Activated T-cell treated with anti-CD3 and anti-CD28 coated beads, Interleukin-2, amount 50 U/mL, for 72 hours (primary cell): ENCODE results near the gene MRGPRF. TPM values are rescaled to one million over a fixed set of nuclear protein-coding genes. Genes with fewer than 3 reads are reported as not detected.

Source experiments
- ATAC-seq, 2 donors: fragments of 150-1000 bp; cut with Tn5 transposase; replicated peaks in 1 of 2; 2 replicates each; pipeline ENCODE4 v1.10.0; 2021; ENCODE audit warnings: moderate library complexity in 2 of 2, mild to moderate bottlenecking in 1 of 2
- DNase-seq, 2 donors: peaks; one replicate each; pipeline ENCODE4 v3.0.0; 2021 to 2022; ENCODE audit warnings: mixed read lengths in 1 of 2
- H3K27ac Mint-ChIP-seq: one replicate; pipeline ENCODE4 v1.8.0; 2022; ENCODE audit warnings: mild to moderate bottlenecking, moderate library complexity, mixed read lengths
- H3K27me3 Mint-ChIP-seq: one replicate; pipeline ENCODE4 v1.8.0; 2022; ENCODE audit warnings: low read depth, mixed read lengths
- H3K36me3 Mint-ChIP-seq, 2 donors: one replicate each; pipeline ENCODE4 v1.8.0; 2022; ENCODE audit warnings: mixed read lengths in 2 of 2, mild to moderate bottlenecking in 1 of 2; ENCODE audit not compliant: insufficient read depth in 2 of 2
- H3K4me1 Mint-ChIP-seq: one replicate; pipeline ENCODE4 v1.8.0; 2022; ENCODE audit warnings: low read depth, mixed read lengths
- H3K4me3 Mint-ChIP-seq, 2 donors: one replicate each; pipeline ENCODE4 v1.8.0; 2022; ENCODE audit warnings: mild to moderate bottlenecking in 2 of 2, mixed read lengths in 2 of 2, moderate library complexity in 2 of 2
- H3K9me3 Mint-ChIP-seq, 2 donors: one replicate each; pipeline ENCODE4 v1.8.0; 2022; ENCODE audit warnings: mixed read lengths in 2 of 2
- total RNA-seq, 2 donors: library from RNA; stranded (reverse); gene quantifications; one replicate each; pipeline ENCODE4 v1.2.3, GENCODE V29; 2022

Gene MRGPRF, protein sequence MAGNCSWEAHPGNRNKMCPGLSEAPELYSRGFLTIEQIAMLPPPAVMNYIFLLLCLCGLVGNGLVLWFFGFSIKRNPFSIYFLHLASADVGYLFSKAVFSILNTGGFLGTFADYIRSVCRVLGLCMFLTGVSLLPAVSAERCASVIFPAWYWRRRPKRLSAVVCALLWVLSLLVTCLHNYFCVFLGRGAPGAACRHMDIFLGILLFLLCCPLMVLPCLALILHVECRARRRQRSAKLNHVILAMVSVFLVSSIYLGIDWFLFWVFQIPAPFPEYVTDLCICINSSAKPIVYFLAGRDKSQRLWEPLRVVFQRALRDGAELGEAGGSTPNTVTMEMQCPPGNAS
- total RNA-seq = not detected

DNA sequence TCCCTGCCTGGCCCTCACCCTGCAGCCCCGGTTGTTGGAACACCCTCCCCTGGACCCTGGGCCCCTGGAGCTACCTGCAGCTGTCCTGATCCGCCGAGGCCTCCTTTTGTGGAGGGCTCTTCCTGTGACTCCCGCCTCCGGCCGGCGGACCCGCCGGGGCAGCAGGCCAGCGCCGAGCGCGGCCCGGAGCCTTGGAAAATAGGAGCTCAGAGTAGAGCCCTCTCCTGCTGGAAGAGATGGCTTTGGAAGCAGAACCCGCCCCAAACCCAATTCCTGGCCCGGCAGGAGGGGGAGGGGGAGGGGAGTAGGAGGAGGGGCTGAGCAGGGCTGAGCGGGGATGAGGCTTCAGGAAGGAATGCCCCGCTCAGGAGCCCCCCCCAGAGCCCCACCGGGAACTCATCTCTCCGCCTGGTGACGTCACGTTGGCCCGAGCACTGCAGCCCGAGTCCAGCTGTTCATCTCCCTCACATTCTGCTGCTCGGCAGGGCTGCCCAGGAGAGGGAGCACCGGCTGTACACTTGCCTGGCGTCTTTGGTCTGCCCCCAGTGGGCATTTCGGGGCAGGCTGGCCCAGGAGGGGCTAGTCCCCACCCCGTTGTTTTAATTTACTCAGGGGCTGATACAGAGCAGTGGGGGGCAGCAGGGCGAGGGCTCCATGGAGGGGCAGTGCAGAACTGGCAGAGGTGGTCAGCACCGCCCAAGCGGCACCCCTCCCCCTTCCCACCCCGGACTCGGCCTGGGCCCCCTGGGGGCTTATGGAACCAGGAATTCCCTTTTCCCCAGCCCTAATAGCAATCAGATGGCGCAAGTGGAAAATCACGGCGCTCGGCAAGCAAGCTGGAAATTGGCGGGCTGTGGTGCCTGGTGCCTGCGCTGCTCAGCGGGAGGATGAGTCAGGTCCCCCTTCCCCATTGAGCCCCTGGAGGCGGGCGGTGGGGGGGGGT is at the start of gene MRGPRF:
MRGPRF (minus strand) TSS at position 238 of the 943 bp plus-strand sequence. CDS start 3,345 bp downstream, outside the sequence.
- no peaks in the 10 kb centered on the region for H3K36me3 Mint-ChIP-seq
- H3K9me3 Mint-ChIP-seq = no peaks in the 10 kb centered on the region
- ATAC-seq (no peak), DNase-seq (no peak)
- no peak within 1 kb of the TSS for H3K27ac Mint-ChIP-seq
- no peaks in the 10 kb centered on the region for H3K4me1 Mint-ChIP-seq
- peaks cover 14% of the 10 kb centered on the region for H3K27me3 Mint-ChIP-seq
- no peak within 1 kb of the TSS for H3K4me3 Mint-ChIP-seq

DNA sequence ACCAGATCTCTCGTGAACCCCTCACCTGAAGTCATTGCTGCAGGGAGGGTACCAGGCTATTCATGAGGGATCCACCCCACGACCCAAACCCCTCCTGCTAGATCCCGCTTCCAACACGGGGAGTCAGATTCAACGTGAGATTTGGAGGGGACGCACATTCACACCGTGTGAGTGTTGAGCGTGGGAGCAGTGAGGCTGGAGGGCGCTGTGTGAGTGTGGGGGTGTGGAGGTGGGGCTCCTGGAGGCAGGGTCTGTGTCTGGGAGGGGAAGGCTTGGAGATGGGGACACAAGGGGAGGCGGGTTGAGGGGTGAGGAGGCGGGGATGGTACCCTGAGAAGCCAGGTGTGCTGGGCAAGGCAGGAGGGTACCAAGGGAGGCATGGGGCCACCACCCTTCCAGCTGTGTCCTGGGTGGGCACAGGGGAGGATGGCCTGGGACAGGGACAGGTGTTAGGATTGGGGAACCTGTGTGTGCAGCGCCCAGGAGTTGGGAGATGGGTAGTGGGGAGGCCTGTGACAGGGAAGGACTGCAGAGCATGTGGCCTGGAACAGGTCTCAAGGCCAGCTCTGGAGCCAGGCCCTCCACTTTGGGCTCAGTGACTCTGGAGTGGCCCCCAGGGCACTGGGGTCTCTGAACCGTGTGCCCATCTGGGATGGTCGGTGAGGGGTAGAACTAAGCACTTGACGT is 49.3 kb upstream of the MRGPRF start:
- H3K27me3 Mint-ChIP-seq = no peaks in the 10 kb centered on the region
- H3K36me3 Mint-ChIP-seq = no peaks in the 10 kb centered on the region
- ATAC-seq (no peak), DNase-seq (no peak)
- H3K27ac Mint-ChIP-seq = no peak overlapping the region
- no peak overlapping the region for H3K4me3 Mint-ChIP-seq
- H3K9me3 Mint-ChIP-seq = no peaks in the 10 kb centered on the region
- no peaks in the 10 kb centered on the region for H3K4me1 Mint-ChIP-seq

- no peak for ATAC-seq
- Mint-ChIP-seq H3K4me1 (no peaks in the 10 kb centered on the region), H3K36me3 (no peaks in the 10 kb centered on the region), H3K27me3 (no peaks in the 10 kb centered on the region), H3K4me3 (no peak overlapping the region), H3K27ac (no peak overlapping the region), H3K9me3 (no peaks in the 10 kb centered on the region)
- no peak for DNase-seq
These were observed 48.6 kb upstream of the MRGPRF start for GRCh38 chr11:69061713-69062053.

DNA sequence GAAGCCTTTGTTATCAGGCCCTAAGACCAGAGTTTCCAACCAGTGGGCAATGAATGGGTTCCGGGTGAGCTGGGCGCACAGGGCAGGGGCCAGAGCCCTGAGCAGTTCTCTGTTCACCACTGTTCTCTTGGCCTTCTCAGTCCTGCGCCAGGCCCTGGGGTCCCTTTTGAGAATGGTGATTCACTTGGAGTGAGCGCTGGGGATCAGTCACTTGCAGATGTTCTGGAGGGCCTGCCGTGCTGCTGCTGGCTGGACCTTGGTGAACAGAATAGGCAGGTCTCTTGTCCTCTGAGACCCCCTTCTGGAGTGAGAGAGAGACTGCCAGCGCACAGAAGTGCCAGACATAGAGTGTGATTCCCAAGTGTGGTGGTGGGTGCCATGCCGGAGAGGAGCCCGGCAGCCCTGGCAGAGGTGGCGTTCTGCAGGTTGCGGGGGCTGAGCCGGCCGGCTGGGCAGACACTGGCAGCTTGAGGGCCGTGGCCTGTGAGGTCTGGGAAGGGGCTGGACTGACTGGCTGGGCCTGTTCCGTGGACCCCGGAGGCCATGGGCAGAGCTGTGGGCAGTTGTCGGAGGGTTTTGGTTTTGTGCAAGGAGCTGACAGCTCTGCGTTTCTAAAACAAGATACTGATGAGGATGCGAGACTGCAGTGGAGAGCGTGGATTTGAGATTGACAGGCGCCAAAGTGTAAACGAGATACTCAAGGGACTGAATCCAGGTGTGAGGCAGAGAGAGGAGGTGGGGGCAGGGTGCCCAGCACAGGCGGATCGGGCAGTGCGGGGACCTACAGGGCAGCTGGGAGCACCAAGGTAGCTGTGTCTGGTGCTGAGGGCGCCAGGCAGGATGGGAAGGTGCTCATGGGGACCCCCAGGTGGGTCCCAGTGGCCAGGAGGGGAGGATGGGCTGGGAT is 48.0 kb upstream of the MRGPRF start:
- no peak overlapping the region for H3K27ac Mint-ChIP-seq
- peaks cover 3% of the 10 kb centered on the region for H3K4me1 Mint-ChIP-seq
- no peak overlapping the region for H3K4me3 Mint-ChIP-seq
- DNase-seq = no peak
- no peaks in the 10 kb centered on the region for H3K36me3 Mint-ChIP-seq
- no peaks in the 10 kb centered on the region for H3K9me3 Mint-ChIP-seq
- no peaks in the 10 kb centered on the region for H3K27me3 Mint-ChIP-seq
- no peak for ATAC-seq

DNA sequence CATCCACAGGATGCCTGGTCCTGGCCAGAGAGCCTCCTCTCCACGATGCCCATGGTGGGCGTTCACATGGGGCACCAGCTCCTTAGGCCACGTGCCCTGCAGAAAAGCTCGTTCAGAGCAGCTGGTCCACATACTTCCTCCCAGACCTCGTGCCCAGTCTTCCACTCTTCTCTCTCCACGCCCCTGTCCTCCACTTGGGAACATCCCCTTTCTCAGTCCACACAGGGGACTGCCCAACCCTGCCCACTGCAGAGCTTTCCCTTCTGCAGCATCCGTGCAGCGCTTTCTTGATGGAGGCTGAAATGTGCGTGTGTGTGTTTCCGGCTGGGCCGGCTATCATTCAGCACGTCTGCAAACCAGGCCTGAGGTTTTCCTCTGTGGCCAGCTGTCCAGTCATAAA is 46.9 kb upstream of the MRGPRF start:
- H3K27ac Mint-ChIP-seq = no peak overlapping the region
- no peak overlapping the region for H3K4me3 Mint-ChIP-seq
- no peaks in the 10 kb centered on the region for H3K36me3 Mint-ChIP-seq
- no peaks in the 10 kb centered on the region for H3K27me3 Mint-ChIP-seq
- peaks cover 6% of the 10 kb centered on the region for H3K4me1 Mint-ChIP-seq
- no peak for DNase-seq
- no peaks in the 10 kb centered on the region for H3K9me3 Mint-ChIP-seq
- no peak for ATAC-seq

- Mint-ChIP-seq H3K4me1 (peaks cover 6% of the 10 kb centered on the region), H3K9me3 (no peaks in the 10 kb centered on the region), H3K27me3 (no peaks in the 10 kb centered on the region), H3K27ac (no peak overlapping the region), H3K36me3 (no peaks in the 10 kb centered on the region), H3K4me3 (no peak overlapping the region)
- no peak for ATAC-seq
- no peak for DNase-seq
These were observed 46.4 kb upstream of the MRGPRF start for GRCh38 chr11:69059429-69059828.

DNA sequence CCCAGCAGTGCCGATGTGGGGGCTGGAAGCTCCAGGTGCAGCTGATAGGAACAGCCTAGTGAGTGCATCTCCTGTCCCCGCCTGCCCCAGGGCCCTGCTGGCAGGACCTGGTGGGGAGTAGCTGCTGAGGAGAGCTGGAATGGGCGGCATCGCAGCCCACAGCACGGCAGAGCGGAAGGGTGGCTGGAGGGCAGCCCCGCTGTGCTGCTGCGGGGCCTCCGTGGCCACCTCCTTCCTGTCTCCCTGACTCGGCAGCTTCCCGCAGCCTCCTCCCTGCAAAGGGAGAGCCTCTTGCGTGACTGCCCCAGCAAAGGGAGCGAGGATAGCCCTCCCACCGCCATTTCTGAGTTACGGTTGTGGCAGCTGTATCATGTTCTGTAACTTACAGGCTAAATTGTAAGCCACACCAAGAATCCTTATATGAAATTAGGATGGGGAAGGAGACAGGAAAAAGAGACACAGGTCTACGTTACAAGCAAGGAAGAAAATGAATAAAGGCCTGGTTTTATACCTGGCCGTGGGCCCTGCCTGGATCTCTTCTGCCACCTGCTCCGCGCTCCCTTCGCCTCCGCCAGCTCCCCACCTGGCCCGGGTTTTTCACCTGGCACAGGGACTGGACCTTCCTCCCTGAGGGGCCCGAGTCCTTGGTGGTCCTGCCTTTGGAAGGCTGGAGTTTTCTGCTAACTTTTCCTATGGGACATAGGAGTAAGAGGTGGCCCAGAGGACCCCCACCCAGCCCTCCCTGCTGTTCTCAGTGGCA is 45.6 kb upstream of the MRGPRF start:
- Mint-ChIP-seq H3K4me3 (no peak overlapping the region), H3K4me1 (peaks cover 6% of the 10 kb centered on the region), H3K27ac (no peak overlapping the region), H3K9me3 (no peaks in the 10 kb centered on the region), H3K36me3 (no peaks in the 10 kb centered on the region), H3K27me3 (no peaks in the 10 kb centered on the region)
- DNase-seq = no peak
- no peak for ATAC-seq

DNA sequence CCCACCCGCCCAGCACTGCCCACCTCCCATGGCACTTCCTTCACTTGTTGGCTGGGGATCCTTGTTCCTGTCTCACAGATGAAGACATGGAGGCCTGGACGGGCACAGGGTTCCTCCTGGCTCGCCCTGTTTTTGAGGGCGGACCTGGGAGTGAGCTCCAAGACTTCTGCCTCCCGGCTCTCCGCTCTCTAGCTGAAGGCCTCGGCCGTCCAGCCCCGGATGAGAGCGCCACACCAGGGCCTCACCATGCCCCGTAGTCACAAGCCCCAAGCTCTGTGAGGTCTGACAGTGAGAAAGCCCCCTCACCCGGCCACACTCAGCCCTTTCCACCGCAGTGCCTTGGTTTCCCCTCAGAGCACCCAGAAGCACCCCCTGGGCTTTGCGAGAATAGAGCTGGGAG is 44.8 kb upstream of the MRGPRF start:
- Mint-ChIP-seq H3K27ac (no peak overlapping the region), H3K27me3 (no peaks in the 10 kb centered on the region), H3K9me3 (no peaks in the 10 kb centered on the region), H3K36me3 (no peaks in the 10 kb centered on the region), H3K4me3 (no peak overlapping the region), H3K4me1 (peaks cover 6% of the 10 kb centered on the region)
- DNase-seq = no peak
- ATAC-seq = no peak

- Mint-ChIP-seq H3K27ac (no peak overlapping the region), H3K27me3 (no peaks in the 10 kb centered on the region), H3K4me1 (peaks cover 6% of the 10 kb centered on the region), H3K9me3 (no peaks in the 10 kb centered on the region), H3K4me3 (no peak overlapping the region), H3K36me3 (no peaks in the 10 kb centered on the region)
- no peak for ATAC-seq
- DNase-seq = no peak
These were observed 44.2 kb upstream of the MRGPRF start for GRCh38 chr11:69057236-69057635.

GRCh38 chr11:69055598-69056516 is 42.8 kb upstream of the MRGPRF start:
- Mint-ChIP-seq H3K27ac (peak overlapping the region; percentile 29), H3K27me3 (no peaks in the 10 kb centered on the region), H3K9me3 (no peaks in the 10 kb centered on the region), H3K36me3 (no peaks in the 10 kb centered on the region), H3K4me1 (peaks cover 14% of the 10 kb centered on the region), H3K4me3 (no peak overlapping the region)
- DNase-seq (peak; percentile 21 to 29), ATAC-seq (peak; percentile 70 to 74)

DNA sequence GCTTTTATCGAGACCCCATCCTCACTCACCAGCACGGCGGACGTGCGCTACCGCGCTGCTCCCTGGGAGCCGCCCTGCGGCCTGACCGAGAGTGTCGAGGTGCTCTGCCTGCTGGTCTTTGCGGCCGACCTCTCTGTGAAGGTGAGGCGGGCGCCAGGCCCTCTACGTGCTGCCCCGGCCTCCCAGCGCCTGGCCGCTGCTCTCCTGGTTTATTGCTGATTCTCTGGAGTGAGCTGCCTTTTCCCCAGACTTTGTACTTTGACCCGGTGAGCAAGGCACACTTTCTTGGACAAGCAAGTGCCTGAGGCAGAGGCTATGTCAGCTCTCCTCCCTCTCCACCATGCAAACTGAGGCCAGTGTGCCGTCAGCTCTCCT is 42.2 kb upstream of the MRGPRF start:
- Mint-ChIP-seq H3K27me3 (no peaks in the 10 kb centered on the region), H3K9me3 (no peaks in the 10 kb centered on the region), H3K4me3 (no peak overlapping the region), H3K4me1 (peaks cover 19% of the 10 kb centered on the region), H3K36me3 (no peaks in the 10 kb centered on the region), H3K27ac (no peak overlapping the region)
- DNase-seq = no peak
- no peak for ATAC-seq
